Colon (tissue), 2 donors: ENCODE results near the gene VGLL4.
"Not testable (repeated sequence)": the region's sequence is repeated elsewhere in the genome, so short reads cannot be mapped to it uniquely, and the experiment has no call there.

Source experiments
- FAIRE-seq: peaks from 2 replicates; lab custom pipeline; 2012; peaks lifted over from hg19 to GRCh38; lab: Jason Lieb, UNC
- donor health status: control.
- donor health status: control.

Gene VGLL4

GRCh38 chr3:11583638-11584046 lies 60.1 kb downstream of the VGLL4 start:
- FAIRE-seq, result no peak

- FAIRE-seq, result no peak
Observed at GRCh38 chr3:11583235-11583634, 60.5 kb downstream of the VGLL4 start.

GRCh38 chr3:11582191-11582968 lies 61.3 kb downstream of the VGLL4 start:
- FAIRE-seq, result no peak

GRCh38 chr3:11581237-11582190 lies 62.2 kb downstream of the VGLL4 start:
- no peak for FAIRE-seq

GRCh38 chr3:11580645-11581044 lies 63.1 kb downstream of the VGLL4 start:
- no peak for FAIRE-seq

GRCh38 chr3:11578169-11578568 lies 65.5 kb downstream of the VGLL4 start:
- FAIRE-seq, result no peak

GRCh38 chr3:11576453-11576852 lies 67.3 kb downstream of the VGLL4 start:
- FAIRE-seq, result no peak

- FAIRE-seq, result no peak
Observed at GRCh38 chr3:11575677-11576076, 68.0 kb downstream of the VGLL4 start.

- FAIRE-seq, result no peak
Observed at GRCh38 chr3:11574981-11575669, 68.6 kb downstream of the VGLL4 start.

- FAIRE-seq, result not testable (repeated sequence)
Observed at GRCh38 chr3:11572660-11573059, 71.1 kb downstream of the VGLL4 start.

GRCh38 chr3:11570789-11571495 lies 72.8 kb downstream of the VGLL4 start:
- no peak for FAIRE-seq

- no peak for FAIRE-seq
Observed at GRCh38 chr3:11570251-11570650, 73.5 kb downstream of the VGLL4 start.

- no peak for FAIRE-seq
Observed at GRCh38 chr3:11569156-11569741, 74.5 kb downstream of the VGLL4 start.

GRCh38 chr3:11568503-11569155 lies 75.1 kb downstream of the VGLL4 start:
- FAIRE-seq, result no peak

GRCh38 chr3:11567516-11568467 lies 75.9 kb downstream of the VGLL4 start:
- FAIRE-seq, result no peak

GRCh38 chr3:11566916-11567315 lies 76.8 kb downstream of the VGLL4 start:
- no peak for FAIRE-seq

- FAIRE-seq, result no peak
Observed at GRCh38 chr3:11566478-11566877, 77.2 kb downstream of the VGLL4 start.

- FAIRE-seq, result no peak
Observed at GRCh38 chr3:11565932-11566331, 77.8 kb downstream of the VGLL4 start.

- no peak for FAIRE-seq
Observed at GRCh38 chr3:11565492-11565891, 78.2 kb downstream of the VGLL4 start.

- FAIRE-seq, result no peak
Observed at GRCh38 chr3:11565072-11565471, 78.6 kb downstream of the VGLL4 start.
